ENCODE results near the gene HOXD1. TPM values are rescaled to one million over a fixed set of nuclear protein-coding genes. Genes with fewer than 3 reads are reported as not detected.
A peak's percentile ranks its signal among the peaks of the same experiment; 100 is the strongest.

Gene HOXD1
- total RNA-seq, 1 experiment from 2014 or later: not detected

DNA sequence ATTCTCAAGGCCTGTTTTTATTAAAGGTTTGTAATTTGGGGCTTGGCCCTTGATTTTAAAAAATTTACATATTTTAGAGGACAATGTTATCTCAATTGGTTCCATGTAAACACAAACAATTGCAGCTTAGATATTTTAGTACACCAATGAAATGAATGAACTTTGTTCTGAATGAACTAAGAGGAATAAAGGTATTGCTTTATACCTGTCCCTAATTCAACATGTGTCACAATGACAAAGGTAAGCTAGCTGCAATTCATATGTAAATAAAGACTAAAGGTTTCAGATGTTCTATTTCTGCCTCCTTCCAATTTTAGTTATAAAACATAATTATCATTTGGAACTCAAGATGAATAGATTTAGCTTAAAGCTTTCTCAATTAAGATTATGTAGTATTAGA, 11.4 kb downstream of the HOXD1 start:
- CTCF ChIA-PET: no interaction called here
- Histone ChIP-seq H2AFZ (no peak overlapping the region), H3K9me3 (ENCODE audit: insufficient read depth, low read depth) (no peaks in the 10 kb centered on the region), H3K4me1 (replicated peaks; ENCODE audit: insufficient read depth) (no peaks in the 10 kb centered on the region), H3K4me3 (no peak overlapping the region), H3K27me3 (ENCODE audit: insufficient read depth, low read depth) (peaks cover 19% of the 10 kb centered on the region), H3K36me3 (ENCODE audit: low read depth) (no peaks in the 10 kb centered on the region), H4K20me1 (ENCODE audit: insufficient read depth) (no peaks in the 10 kb centered on the region), H3K4me2 (no peak overlapping the region), H3K79me2 (ENCODE audit: low read depth) (no peaks in the 10 kb centered on the region), H3F3A (ENCODE audit: insufficient read depth, low read depth) (no peaks in the 10 kb centered on the region), H3K27ac (no peak overlapping the region), H3K9me2 (ENCODE audit: insufficient read depth) (no peaks in the 10 kb centered on the region)
- intact Hi-C loops (cut with micrococcal nuclease; ENCODE audit: unreplicated experiment): no loop called here
- no TSS peak for BruUV-seq (replicated peaks)
- DNase-seq: peak in 1 of 2 experiments; percentile 19
- POLR2A ChIA-PET (ENCODE audit: unreplicated experiment): no interaction called here
- TF ChIP-seq, protein P1, sequence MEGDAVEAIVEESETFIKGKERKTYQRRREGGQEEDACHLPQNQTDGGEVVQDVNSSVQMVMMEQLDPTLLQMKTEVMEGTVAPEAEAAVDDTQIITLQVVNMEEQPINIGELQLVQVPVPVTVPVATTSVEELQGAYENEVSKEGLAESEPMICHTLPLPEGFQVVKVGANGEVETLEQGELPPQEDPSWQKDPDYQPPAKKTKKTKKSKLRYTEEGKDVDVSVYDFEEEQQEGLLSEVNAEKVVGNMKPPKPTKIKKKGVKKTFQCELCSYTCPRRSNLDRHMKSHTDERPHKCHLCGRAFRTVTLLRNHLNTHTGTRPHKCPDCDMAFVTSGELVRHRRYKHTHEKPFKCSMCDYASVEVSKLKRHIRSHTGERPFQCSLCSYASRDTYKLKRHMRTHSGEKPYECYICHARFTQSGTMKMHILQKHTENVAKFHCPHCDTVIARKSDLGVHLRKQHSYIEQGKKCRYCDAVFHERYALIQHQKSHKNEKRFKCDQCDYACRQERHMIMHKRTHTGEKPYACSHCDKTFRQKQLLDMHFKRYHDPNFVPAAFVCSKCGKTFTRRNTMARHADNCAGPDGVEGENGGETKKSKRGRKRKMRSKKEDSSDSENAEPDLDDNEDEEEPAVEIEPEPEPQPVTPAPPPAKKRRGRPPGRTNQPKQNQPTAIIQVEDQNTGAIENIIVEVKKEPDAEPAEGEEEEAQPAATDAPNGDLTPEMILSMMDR (conservative IDR thresholded peaks at IDR 0.05): no peak
- no peak for TF ChIP-seq EZH2 (IDR thresholded peaks at IDR 0.05; ENCODE audit: low read depth)

DNA sequence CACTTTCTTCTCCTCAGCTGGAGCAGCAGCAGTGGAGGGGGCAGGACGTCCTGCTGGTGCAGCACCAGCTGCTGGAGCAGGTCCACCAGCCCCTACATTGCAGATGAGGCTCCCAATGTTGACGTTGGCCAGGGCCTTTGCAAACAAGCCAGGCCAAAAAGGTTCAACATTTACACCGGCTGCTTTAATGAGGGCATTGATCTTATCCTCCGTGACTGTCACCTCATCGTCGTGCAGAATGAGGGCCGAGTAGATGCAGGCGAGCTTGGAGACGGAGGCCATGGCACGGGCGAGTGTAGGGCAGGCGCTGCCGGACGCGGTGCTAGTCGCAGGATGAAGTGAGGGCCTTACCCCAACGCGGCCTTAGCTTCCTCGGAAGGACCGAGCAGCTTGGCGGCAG, 12.5 kb downstream of the HOXD1 start:
- no TSS peak for BruUV-seq (replicated peaks)
- Histone ChIP-seq H3K36me3 (ENCODE audit: low read depth) (no peaks in the 10 kb centered on the region), H3F3A (ENCODE audit: insufficient read depth, low read depth) (no peaks in the 10 kb centered on the region), H3K9me2 (ENCODE audit: insufficient read depth) (no peaks in the 10 kb centered on the region), H3K27me3 (ENCODE audit: insufficient read depth, low read depth) (peaks cover 15% of the 10 kb centered on the region), H3K79me2 (ENCODE audit: low read depth) (no peaks in the 10 kb centered on the region), H3K4me2 (no peak overlapping the region), H3K27ac (no peak overlapping the region), H4K20me1 (ENCODE audit: insufficient read depth) (no peaks in the 10 kb centered on the region), H3K4me3 (no peak overlapping the region), H3K4me1 (replicated peaks; ENCODE audit: insufficient read depth) (no peaks in the 10 kb centered on the region), H3K9me3 (ENCODE audit: insufficient read depth, low read depth) (no peaks in the 10 kb centered on the region), H2AFZ (no peak overlapping the region)
- intact Hi-C loops (cut with micrococcal nuclease; ENCODE audit: unreplicated experiment): no loop called here
- POLR2A ChIA-PET (ENCODE audit: unreplicated experiment): no interaction called here
- DNase-seq: no peak
- TF ChIP-seq EZH2 (IDR thresholded peaks at IDR 0.05; ENCODE audit: low read depth): no peak
- TF ChIP-seq, protein P1 (conservative IDR thresholded peaks at IDR 0.05): no peak
- CTCF ChIA-PET: no interaction called here

DNA sequence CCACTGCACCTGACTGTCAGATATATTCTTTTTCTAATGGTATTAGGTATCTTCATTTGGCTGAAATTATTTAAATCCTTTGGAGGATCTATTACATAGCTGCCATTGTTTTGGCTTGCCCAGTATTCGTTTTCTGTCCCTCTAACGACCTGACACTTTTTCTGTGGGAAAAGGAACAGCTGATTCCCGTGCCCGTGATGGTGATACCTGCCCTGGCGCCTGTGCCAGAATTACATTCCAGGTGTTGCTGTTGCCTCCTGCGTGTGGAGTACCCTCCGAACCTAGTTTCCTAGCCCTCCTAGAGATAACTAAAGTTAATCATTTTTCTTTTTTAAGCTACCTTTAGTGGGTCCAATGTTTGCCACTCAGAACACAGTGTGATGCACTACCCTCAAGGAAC, 14.0 kb downstream of the HOXD1 start:
- Histone ChIP-seq H3K36me3 (ENCODE audit: low read depth) (no peaks in the 10 kb centered on the region), H3K9me2 (ENCODE audit: insufficient read depth) (no peaks in the 10 kb centered on the region), H3K27me3 (ENCODE audit: insufficient read depth, low read depth) (peaks cover 12% of the 10 kb centered on the region; the same call in 1 of the 2 replicates), H3K4me2 (no peak overlapping the region), H3K9me3 (ENCODE audit: insufficient read depth, low read depth) (no peaks in the 10 kb centered on the region), H2AFZ (no peak overlapping the region), H3K4me1 (replicated peaks; ENCODE audit: insufficient read depth) (no peaks in the 10 kb centered on the region), H4K20me1 (ENCODE audit: insufficient read depth) (no peaks in the 10 kb centered on the region), H3K79me2 (ENCODE audit: low read depth) (no peaks in the 10 kb centered on the region), H3F3A (ENCODE audit: insufficient read depth, low read depth) (no peaks in the 10 kb centered on the region), H3K27ac (no peak overlapping the region), H3K4me3 (no peak overlapping the region)
- no TSS peak for BruUV-seq (replicated peaks)
- POLR2A ChIA-PET (ENCODE audit: unreplicated experiment): no interaction called here
- TF ChIP-seq, protein P1 (conservative IDR thresholded peaks at IDR 0.05): no peak
- no peak for TF ChIP-seq EZH2 (IDR thresholded peaks at IDR 0.05; ENCODE audit: low read depth)
- intact Hi-C loops (cut with micrococcal nuclease; ENCODE audit: unreplicated experiment): no loop called here
- CTCF ChIA-PET: no interaction called here
- DNase-seq: peak in 1 of 2 experiments; percentile 21
